HG03175 (cell line): ENCODE measurements around the gene ARID1B.

ENCODE experiments used
- ATAC-seq: cut with Tn5 transposase; IDR thresholded peaks from one replicate; pipeline ENCODE4 v1.9.1; 2021; ENCODE audit warnings: mild to moderate bottlenecking, moderate library complexity; ENCODE audit not compliant: unreplicated experiment

The ARID1B gene

GRCh38 chr6:157090736-157091135, 313.6 kb downstream of the ARID1B start:
- no peak for ATAC-seq

DNA sequence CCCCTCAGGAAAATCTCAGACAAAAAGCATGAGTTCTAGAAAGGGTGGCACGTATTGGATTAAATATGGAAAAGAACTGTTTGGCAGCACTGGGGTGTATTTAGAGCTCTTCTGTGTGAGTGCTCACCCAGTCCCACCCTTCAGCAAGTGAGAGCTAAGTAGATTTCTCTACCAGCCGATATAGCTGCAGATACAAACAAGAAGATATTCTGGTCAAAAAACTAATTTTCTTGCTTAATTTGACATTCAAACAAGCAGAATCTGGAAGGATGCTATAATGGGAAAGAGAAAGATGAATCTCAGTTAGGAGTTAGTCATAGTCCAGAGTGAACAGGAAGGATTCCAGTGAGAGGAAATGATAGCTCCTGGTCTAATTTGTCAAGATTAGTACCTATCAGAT, 314.1 kb downstream of the ARID1B start:
- no peak for ATAC-seq

GRCh38 chr6:157091856-157092460, 314.8 kb downstream of the ARID1B start:
- ATAC-seq, result no peak

- ATAC-seq, result no peak
These were observed 315.6 kb downstream of the ARID1B start for GRCh38 chr6:157092736-157093135.

GRCh38 chr6:157093536-157093935, 316.4 kb downstream of the ARID1B start:
- no peak for ATAC-seq

DNA sequence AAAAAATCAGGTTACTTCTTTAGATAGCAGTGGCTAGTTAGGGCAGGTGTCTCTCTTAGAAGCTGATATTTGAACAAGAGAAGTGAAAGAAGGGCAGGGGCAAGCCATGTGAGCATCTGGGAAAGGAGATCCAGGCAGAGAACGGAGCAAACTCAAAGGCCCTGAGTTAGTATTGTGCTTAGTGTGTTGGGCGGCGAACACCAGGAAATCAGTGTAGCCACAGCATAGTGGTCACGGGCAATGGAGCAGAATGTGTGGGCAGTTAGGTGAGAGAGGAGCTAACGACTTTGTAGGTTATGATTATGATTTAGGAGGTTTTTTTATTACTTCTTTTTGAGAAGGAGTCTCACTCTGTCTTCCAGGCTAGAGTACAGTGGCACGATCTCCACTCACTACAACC, 316.9 kb downstream of the ARID1B start:
- ATAC-seq, result peak; percentile 82

DNA sequence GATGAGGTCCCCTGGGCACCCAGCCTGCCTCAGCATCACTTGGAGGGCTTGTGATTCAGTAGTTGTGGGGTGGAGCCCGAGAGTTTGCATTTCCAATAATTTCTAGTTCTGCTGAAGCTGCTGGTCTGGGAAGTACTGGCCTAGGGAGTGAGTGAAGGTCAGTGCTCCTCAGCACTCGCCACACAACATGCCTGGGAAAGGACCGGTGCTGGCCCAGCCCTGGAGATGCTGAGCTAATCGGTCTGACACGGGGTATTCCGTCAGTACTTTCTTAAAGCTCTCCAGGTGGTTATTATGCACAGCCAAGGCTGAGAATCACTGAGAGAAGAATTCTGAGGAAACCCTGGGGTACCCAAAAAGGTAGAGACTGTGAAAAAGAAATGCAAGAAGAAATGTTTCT, 317.9 kb downstream of the ARID1B start:
- ATAC-seq, result no peak

GRCh38 chr6:157095569-157095968, 318.4 kb downstream of the ARID1B start:
- no peak for ATAC-seq

GRCh38 chr6:157096105-157096504, 318.9 kb downstream of the ARID1B start:
- ATAC-seq, result no peak

GRCh38 chr6:157096522-157096921, 319.3 kb downstream of the ARID1B start:
- no peak for ATAC-seq

DNA sequence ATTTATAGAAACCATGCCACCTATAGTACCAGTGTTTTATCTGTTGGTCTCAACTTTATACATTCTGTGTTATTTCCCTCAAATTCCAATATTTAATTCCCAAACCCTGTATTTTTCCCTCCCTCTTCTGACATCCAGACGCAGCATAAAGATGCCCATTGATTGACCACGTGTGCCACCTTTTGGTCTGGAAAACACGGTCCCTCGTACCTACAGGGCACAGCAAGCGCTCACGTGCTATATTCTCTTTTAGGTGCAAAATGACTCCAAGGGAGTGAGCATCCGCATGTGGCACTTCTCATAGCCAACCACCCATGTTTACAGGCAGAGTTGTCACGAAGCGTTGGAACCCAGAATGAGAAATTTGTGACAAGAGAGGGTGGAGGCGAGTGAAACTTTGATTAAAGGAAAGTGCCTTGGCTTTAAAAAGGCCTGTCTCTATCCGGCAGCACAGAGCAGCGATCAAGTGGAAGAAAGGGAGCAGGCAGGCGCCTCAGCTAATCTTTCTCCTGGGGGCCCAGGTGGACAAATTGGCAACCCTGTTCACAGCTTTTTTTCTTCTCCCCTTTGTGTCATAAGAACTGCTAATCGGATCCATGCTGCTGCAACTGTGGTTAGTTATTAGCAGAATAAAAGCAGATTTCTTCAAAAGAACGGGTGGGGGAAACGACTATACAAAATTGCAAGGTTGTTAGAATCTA, 320.2 kb downstream of the ARID1B start:
- no peak for ATAC-seq

- no peak for ATAC-seq
These were observed 321.8 kb downstream of the ARID1B start for GRCh38 chr6:157098999-157099398.

- ATAC-seq, result peak; percentile 98
These were observed 322.9 kb downstream of the ARID1B start for GRCh38 chr6:157099912-157100593.

DNA sequence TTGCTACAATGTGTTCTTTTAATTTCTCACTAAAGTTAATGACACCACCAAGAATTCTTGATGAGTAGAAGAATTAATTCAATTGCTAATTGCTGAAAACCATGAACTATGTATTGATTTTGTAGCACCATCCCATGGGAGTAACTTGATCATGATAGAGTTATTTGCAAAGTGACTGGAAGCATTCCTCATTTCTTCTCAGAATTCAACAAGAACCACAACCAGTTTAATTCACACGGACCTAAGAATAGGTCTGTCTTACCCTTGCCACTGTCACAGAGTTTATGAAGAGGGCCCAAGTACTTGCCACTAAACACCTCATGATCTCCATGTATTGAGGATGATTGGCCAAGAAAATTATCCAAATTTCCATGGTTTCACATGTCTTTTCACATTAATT, 324.0 kb downstream of the ARID1B start:
- ATAC-seq, result no peak

DNA sequence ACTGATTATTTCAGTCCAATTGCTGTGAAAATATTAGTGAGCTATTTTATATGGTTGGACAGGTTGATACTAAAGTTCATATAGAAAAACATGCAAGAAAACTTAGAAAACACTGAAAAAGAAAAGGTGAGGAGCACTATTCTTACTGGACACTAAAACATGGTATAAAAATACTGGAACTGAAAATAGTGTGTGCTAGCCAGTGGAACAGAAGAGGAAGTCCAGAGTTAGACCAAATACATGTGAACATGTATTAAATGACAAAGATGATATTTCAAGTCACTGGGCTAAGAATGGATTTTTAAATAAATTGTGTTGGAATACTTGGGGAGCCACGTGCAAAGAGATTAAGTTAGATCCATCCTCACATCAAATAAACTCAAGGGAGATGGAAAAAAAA, 327.6 kb downstream of the ARID1B start:
- no peak for ATAC-seq

GRCh38 chr6:157106487-157106886, 329.3 kb downstream of the ARID1B start:
- no peak for ATAC-seq

DNA sequence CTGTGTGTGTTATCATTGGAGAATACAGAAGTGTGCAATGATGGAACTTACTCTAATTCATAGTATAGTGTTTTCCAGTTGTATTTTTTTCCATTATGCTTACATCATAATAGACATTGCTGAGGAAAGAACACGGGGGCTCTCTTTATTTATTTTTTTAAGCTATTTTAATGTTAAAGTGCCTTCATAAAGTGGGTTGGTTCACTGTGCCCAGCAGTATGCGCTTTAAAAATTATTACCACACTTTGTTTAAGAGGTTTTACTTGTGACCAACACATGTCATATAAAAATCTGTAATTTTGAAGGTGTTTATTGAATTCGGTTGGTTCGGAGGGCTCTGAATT, 330.4 kb downstream of the ARID1B start:
- ATAC-seq, result no peak

- ATAC-seq, result no peak
These were observed 330.9 kb downstream of the ARID1B start for GRCh38 chr6:157107915-157108651.

- ATAC-seq, result no peak
These were observed 331.7 kb downstream of the ARID1B start for GRCh38 chr6:157108923-157109322.

DNA sequence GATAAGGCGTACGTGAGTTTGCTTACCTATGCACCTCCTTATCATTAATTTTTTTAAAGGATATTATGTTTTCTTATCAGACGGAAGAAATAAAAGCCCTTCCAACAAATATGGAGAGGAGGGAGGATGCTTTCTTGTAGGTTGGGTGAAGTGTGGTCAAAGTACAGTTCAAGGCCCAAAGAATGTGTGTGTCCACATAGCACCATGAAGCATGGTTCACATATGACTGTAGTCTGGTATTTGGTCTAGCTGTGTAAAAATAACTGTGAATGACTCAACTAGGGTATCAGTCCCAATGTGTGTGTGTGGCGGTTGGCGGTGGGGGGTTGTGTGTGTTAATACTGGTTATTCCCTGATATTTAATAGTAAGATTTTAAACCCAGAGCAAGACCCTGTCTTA, 333.4 kb downstream of the ARID1B start:
- ATAC-seq, result no peak

DNA sequence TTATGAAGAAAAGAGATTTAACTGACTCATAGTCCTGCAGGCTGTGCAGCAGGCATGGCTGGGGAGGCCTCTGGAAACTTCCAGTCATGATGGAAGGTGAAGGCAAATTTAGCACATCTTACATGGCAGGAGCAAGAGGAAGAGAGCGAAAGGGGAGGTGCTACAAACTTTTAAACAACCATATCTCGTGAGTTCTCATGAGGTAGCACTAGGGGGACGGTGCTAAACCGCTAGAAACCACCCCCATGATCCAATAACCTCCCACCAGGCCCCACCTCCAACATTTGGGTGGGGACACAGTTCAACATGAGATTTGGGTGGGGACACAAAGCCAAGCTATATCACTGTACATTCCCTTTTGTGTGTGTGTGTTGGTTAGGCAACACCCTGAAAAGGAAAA, 336.2 kb downstream of the ARID1B start:
- ATAC-seq, result no peak

GRCh38 chr6:157116426-157116825, 339.2 kb downstream of the ARID1B start:
- ATAC-seq, result no peak
